ENCODE measurements around the gene KRTAP12-1.

The KRTAP12-1 gene, protein sequence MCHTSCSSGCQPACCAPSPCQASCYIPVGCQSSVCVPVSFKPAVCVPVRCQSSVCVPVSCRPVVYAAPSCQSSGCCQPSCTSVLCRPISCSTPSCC

DNA sequence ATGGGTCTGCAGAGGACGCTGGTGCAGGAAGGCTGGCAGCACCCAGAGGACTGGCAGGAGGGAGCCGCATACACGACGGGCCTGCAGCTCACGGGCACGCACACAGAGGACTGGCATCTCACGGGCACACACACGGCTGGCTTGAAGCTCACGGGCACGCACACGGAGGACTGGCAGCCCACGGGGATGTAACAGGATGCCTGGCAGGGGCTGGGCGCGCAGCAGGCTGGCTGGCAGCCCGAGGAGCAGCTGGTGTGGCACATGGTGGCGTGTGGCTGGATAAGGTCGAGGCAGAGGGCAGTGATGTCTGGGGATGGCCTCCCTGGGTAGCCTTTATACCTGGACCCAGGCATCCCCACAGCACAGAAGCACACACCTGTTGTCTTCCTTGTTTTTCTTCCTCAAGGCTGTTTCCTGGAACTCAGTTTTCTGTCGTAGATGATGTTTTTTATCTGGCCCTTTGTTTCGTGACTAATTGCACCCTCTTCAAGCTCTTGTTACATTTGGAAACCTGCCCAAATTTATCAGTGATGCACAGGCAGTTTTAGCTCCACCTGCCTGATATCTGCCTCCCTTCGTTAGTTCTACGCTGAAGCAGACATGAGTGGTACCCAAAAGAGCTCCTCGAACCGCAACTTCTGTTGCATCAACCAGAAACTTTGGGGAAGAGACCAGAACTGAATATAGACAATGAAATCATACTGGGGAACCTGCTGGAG, at the start of gene KRTAP12-1:
KRTAP12-1 (minus strand) TSS at position 303 of the 719 bp plus-strand sequence; CDS start at position 263, 40 bp downstream.
- DNase-seq (ENCODE audit: low read depth in 2 of 2), result no peak

DNA sequence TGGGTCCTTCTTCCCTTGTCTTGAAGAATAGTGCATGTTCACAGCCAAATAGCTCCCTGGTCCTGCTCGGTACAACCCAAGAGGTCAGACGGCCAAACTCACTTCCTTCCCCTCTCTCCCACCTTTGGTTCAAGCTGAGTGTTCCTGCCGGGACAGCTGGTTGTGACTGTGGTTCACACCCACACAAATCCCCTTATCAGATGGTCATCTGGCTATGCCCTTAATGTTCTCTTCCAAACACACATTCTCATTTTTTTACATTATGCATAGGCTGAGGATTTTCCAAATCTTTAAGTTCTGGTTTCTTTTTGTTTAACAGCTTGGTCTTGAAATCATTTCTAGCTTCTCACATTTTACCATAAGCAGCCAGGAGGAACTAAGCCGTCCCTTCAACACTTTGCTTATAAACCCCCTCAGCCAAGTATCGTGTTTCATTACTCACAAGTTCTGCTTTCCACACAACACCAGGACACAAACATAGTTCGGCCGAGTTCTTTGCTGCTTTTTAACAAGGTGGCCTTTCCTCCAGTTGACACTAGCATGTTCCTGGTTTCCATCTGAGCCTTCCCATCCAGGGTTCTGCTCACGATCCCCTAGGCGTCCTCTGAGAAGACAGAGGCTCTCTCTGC, 49.1 kb upstream of the KRTAP12-1 start:
- DNase-seq (ENCODE audit: low read depth in 2 of 2), result no peak

DNA sequence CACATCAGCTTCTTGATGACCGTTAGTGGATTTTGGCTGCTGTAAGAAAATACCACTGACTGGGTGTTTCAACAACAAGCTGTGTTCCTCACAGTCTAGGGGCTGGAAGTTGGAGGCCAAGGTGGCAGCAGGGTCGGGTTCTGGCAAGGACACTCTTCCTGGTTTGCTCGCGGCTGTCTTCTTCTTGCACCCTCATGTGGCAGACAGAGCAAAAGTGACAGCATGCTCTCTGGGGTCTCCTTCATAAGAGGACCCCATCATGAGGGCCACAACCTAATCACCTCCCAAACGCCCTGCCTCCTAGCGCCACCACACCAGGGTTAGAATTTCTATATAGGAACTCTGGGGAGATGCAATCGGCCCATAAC, 48.0 kb upstream of the KRTAP12-1 start:
- DNase-seq (ENCODE audit: low read depth in 2 of 2), result no peak

DNA sequence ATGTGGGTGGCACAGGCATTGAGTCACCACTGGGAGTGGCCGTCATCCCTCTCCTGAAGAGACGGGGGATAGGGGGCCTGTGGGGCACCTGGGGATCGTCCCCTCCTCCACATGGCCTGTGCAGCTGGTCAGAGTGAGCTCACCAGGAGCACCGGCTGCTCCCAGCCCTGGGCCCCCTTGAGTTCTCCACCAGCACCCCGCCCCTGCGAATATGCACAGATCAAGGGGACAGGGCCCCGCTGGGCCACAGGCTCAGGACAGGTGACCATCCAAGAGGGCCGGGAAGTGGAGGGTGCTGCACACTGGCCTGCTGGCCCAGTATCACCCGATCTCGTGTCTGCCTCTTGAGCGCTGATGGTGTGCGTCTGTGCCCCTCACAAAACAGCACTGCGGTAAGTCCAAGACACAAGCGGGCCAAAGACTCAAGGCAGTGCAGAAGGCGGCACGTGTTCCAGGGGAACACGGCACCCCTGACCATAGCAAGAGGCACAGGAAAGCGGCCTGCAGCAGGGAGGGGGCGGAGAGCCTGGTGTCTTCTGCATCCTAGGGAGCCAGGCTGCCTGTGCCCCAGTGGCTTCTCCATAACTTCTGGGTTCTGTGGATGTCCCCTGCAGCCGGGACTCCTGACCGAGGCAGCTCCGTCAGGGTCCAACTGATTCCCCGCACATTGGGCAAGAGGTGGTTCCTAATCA, 47.5 kb upstream of the KRTAP12-1 start:
- no peak for DNase-seq (ENCODE audit: low read depth in 2 of 2)

DNA sequence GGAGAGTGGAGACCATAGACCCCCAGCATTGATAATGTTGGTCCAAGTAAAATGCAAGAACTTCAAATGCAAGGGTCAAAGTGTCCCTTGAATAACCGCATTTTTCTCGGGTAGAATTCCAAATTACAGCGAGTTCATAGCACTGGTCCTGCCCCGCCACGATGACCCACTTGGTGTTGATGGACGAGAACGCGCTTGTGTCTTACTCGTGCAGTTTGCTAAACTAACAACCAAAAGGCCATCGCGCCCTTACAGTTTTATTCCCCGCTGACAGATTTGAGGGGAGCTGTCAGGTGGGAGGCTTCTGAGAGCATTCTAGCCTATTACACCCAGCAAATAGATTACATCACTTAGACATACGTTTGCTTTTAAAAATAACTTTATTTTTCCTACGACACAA, 46.8 kb upstream of the KRTAP12-1 start:
- DNase-seq (ENCODE audit: low read depth in 2 of 2), result no peak

DNA sequence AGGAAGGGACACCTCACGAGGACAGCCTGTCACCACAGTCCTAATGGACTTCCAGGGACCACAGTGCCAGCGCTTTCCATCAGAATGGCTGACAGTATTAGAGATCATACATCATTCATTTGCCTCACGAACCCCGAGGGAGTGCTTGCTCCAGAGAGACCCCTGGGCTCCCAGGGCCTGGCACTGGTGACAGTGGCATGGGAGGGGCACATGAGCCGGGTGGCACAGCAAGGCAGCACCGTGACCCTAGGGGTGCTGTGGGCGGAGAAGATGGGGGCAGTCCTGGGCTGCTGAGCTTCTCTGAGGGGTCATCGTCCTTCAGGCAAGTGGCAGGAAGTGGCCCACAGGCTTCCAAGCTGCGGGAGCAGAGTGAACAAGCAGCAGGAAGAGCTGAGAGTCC, 45.8 kb upstream of the KRTAP12-1 start:
- DNase-seq (ENCODE audit: low read depth in 2 of 2), result no peak

DNA sequence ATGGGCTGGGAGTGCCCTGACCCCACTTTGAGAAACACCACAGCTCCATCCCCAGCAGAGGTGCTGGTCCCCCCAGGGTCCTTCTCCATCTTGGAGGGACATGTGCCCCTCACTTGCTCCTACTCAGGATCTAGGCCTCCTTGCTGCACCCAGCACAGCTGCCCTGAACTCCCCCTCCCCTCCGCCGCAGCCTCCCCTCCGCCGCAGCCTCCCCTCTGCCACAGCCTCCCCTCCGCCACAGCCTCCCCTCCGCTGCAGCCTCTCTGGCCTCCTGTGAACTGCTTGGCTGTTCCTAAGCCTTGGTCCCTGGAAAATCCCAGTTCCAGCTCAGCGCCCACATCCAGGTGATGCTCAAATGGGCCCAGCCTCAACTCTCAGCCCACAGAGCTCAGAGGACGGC, 45.4 kb upstream of the KRTAP12-1 start:
- no peak for DNase-seq (ENCODE audit: low read depth in 2 of 2)

DNA sequence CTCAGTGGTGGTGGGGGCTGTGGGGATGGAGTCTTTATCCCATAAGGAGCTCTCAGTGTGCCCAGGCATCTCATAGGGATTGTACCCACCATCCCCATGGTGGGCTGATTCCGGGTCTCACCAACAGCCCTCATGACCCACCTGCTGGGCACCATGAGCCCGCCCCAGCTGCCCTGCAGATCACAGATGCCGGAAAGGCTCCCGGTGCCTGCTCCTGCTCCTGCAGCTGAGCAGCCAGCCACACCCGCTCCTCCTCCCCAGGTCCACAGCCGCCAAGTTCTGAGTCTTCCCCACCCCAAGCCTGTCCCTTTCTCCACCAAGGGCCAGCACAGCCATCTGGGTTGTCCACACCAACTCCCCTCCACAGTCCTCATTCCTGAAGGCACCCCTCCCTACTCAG, 44.9 kb upstream of the KRTAP12-1 start:
- no peak for DNase-seq (ENCODE audit: low read depth in 2 of 2)

DNA sequence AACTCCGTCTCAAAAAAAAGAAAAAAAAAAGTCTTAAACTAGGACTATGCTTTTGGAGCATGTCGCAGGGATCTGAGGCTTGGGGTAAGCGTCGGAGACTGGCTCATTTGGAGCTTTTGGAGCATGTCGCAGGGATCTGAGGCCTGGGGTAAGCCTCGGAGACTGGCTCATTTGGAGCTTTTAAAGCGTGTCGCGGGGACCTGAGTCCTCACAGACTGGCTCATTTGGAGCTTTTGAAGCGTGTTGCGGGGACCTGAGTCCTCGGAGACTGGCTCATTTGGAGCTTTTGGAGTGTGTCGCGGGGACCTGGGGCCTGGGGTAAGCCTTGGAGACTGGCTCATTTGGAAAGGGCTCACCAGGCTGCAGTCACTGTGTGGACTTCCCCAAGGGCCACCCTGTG, 43.0 kb upstream of the KRTAP12-1 start:
- no peak for DNase-seq (ENCODE audit: low read depth in 2 of 2)

DNA sequence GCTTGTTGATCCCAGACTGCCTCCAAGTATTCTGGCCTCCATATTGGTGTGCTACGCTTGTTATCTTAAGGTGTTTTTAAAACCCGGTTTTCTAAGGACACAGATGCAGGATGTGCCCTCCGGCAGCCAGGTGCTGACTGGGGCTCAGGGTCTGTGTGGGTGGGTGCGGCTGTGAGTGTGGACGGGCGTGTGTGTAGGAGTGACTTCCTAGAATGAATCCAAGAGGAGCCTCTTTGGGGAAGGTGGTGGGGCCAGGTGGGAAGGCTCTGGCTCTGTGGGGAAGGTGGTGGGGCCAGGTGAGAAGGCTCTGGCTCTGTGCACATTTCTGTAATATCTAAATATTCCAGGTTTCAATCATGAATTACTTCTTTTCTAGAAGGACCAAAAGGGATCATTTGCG, 42.2 kb upstream of the KRTAP12-1 start:
- no peak for DNase-seq (ENCODE audit: low read depth in 2 of 2)

DNA sequence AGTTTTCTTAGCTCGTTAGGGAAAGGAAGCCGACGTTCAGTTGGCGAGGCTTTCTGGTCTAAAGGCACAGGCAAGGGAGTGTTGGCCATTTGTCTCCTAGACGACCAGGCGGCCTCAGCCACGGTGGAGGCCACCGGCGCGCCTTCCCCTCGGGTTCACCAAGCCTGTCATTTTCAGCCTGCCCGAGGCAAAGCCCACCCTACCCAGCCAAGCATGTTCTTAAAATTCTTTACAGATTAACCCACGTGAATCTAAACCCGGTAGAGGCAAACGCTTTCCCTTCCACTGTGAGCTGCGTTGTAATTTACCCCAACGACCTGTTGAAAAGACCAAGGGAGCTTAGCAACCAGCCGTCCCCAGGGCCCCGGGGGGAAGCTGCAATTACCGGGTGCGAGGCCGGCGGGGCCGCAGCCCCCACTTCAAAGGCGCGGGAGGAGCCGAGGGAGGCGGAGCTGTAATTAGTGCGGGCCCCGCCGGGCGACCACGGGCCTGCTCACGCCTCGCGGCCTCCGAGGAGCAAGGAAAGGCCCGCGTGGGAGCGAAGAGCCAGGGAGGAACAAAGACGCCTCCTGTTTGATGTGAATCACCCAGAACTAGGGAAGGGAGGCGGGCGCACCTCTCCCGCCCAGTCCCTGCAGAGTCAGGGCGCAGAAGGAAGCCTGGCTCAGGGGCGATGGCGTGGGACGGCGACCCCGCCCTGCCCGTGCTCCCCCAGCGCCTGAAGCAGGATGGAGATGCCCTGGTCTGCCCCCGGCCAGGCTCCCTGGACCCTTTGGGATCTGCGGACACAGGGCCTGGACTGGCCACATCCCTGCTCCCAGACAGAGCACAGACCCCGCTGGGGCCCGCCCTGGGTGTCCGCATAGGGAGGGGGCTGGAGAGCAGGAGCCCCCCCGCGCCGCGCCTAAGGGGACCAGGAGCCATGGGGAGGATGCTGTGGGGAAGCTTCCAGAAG, 41.5 kb upstream of the KRTAP12-1 start:
- DNase-seq (ENCODE audit: low read depth in 2 of 2), result no peak

DNA sequence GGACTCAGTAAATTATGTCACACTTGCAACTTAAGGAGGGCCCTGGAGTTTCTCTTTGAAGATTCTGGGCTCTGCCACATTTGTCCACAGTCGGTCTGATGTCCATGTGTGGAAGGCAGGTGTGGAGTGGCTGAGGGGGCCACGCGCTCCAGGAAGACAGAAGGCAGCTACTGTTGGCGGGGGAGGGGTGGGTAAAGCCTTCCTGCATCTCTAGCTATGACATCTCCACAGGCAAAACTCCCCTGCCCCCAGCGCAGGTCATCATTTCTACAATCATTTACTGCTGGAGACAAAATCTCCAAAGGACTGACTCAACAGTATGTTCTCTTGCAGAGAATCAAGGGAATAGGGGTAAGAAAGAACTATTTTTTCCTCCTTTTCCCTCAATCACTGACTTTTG, 40.8 kb upstream of the KRTAP12-1 start:
- no peak for DNase-seq (ENCODE audit: low read depth in 2 of 2)

DNA sequence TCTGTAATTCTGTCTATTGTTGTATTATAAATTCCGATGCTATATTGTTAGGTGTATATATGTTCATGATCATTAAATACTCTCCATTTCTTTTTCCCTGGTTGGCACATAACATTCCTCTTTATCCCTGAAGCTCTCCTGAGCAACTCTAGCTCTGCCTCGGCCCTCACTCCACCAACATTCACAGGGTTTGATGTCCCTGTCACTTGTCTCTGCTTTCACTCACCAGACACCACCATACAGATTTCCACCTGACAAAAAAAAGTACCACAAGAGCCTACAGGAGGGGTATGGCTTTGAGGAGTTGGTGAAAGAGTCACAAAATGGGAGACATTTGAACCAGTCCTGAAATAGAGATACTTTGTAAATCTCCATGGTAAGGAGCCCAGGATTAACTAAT, 38.2 kb upstream of the KRTAP12-1 start:
- no peak for DNase-seq (ENCODE audit: low read depth in 2 of 2)

DNA sequence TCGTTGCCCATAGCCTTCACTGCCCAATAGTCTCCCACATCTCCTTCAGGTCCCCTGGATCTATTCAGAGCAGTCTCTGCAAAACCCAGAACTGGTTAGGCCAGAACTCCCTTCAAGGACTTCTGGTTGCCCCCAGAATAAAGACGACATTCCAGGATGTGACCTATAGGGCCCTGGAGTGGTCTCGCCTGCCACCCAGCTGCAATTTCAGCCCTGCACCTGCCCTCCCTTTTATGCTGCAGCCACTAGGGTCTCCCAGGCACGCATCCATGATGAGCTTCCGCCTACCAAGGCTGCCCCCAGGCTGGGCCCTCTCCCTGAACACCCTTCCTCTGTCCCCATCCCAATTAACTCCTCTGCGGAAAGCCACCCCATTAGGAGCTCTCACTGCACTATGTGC, 36.6 kb upstream of the KRTAP12-1 start:
- DNase-seq (ENCODE audit: low read depth in 2 of 2), result no peak

DNA sequence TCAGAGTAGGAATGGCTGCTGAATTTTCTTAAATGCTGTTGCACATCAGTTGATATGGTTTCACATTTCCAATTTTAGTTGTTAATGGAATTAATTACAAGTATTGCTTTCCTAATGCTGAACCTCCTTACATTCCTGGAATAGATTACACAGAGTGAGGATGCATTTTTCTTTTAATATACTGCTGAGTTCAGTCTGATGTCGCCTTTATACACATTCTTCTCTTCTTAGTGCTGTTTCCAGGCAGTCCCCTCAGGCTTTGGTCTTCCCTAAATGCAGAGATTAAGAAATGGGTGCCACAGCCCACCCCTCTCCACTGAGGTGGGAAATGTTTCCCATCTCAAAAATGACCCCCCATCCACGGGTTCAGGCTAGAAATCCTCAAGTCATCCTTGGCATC, 36.1 kb upstream of the KRTAP12-1 start:
- no peak for DNase-seq (ENCODE audit: low read depth in 2 of 2)

DNA sequence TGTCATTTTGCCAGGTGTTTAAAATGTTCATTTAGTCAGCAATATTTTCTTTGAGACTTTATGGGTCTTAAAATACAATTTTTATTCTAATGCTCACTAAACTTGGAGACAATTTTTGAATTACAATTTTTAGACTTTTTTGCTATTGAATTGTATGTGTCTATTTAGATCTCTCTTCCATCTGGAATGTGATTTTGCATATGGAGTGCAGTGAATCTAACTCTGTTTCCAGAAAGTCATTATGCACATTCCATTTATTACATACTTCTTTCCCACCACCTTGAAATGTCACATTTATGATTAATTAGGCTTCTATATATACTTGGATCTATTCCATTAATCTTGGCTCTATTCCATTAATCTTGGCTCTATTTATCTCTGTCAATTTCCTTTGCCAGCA, 35.0 kb upstream of the KRTAP12-1 start:
- DNase-seq (ENCODE audit: low read depth in 2 of 2), result no peak

DNA sequence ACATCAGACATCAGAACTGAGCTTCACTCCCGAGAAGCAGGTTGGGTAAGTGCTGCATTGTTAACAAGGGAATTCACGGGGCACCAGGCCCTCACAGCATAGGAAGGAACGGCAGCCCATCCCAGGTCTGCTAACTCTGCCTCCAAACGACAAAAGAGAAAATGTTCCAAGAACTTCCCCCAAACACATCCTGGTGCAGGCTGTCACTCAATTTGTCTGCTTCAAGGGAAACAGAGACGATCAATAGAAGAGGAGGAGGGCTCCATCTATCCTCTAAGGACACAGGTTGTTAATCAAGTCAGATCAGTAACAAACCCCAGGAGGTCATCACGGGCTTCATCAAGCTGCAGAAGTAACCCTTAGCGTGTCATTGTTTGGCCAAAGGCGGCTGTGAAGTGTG, 32.9 kb upstream of the KRTAP12-1 start:
- no peak for DNase-seq (ENCODE audit: low read depth in 2 of 2)

DNA sequence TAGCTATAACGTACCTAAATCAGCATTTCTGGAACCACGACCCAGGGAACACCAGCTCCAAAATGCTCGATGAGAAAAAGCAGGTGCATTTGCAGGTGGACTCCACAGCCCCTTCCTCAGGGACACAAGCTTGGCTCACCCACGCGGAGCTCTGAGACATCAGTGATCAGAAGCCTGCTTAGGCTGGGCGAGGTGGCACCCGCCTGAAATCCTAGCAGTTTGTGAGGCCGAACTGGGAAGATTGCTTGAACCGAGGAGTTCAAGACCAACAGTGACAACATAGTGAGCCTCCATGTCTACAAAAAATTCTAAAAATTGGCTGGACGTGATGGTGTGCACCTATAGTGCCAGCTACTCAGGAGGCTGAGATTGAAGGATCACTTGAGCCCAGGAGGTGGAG, 31.9 kb upstream of the KRTAP12-1 start:
- no peak for DNase-seq (ENCODE audit: low read depth in 2 of 2)

DNA sequence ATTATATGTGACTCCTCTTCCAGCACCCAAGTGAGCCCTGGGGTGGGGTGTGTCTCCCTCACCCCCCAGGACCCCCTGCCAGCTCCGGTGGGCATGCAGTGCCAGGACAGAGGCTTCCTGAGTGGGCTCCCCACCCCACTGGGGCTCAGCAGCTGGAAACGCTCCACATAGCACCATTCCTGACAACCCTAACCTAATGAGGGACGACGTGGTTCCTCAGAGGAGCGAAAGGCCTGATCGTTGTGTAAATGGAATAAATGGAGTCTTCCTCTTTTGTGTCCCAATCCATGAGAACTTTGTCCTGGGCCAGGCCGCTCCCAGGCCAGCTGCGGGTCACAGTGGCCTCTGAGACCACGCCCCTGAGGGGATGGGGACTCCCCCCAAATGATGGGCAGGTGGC, 31.2 kb upstream of the KRTAP12-1 start:
- DNase-seq (ENCODE audit: low read depth in 2 of 2), result no peak

DNA sequence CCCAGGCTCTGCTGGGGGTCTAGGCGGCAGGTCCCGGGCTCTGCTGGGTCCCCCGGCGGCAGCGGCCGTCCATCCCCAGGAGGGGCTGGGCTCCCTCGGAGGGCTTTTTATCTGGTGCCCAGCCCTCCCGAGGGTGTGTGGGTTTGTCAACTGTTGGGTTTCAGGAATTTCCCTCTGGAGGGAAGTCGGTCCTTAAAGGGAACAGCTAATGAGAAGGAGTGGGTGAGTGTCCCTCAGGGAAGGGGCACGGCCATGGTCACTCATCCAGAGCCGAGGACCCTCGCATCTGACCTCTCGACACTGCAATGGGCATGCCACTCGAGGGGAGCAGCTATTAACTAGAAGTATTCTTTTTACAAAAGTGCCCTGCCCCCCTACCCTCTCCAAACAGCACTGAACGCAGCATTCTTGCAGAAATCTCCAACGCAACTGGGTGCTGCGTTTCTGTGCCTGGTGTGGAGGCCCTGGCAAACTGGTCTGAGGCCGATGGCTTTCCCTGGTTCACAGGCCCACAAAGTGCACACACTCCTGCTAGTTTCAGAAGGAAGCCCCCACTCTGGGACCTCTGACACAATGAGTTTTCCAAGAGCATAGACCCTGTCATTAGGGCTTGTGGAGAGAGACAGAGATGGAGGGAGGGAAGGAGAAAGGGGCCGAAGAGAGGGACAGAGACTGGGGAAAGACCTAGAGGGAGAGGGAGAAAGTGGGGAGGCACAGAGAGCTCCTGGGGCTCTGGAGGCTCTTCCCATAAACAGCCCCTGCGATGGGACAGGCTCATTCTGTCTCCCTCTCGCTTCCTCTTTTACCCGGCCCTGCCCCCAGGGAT, 30.5 kb upstream of the KRTAP12-1 start:
- no peak for DNase-seq (ENCODE audit: low read depth in 2 of 2)
